HL-60 (cell line): ENCODE measurements around the gene PTX3.

Experiments
- CTCF ChIP-seq: IDR thresholded peaks from one replicate; pipeline ENCODE4 v1.5.1; 2011; ENCODE audit warnings: low read length, control low read depth, inconsistent platforms; ENCODE audit not compliant: insufficient read depth
- REST ChIP-seq: IDR thresholded peaks from 2 replicates; pipeline ENCODE4 v1.6.1; 2012; ENCODE audit warnings: low read depth; ENCODE audit not compliant: insufficient replicate concordance

- TF ChIP-seq CTCF = no peak
- no peak for TF ChIP-seq REST
These were observed 43.0 kb downstream of the PTX3 start for GRCh38 chr3:157479464-157480243.
